ENCODE data around the gene BAIAP2L2. TPM values are rescaled to one million over a fixed set of nuclear protein-coding genes. Genes with fewer than 3 reads are reported as not detected.

Gene BAIAP2L2
- total RNA-seq, 1 donor from 2014 or later: 0.86 TPM

DNA sequence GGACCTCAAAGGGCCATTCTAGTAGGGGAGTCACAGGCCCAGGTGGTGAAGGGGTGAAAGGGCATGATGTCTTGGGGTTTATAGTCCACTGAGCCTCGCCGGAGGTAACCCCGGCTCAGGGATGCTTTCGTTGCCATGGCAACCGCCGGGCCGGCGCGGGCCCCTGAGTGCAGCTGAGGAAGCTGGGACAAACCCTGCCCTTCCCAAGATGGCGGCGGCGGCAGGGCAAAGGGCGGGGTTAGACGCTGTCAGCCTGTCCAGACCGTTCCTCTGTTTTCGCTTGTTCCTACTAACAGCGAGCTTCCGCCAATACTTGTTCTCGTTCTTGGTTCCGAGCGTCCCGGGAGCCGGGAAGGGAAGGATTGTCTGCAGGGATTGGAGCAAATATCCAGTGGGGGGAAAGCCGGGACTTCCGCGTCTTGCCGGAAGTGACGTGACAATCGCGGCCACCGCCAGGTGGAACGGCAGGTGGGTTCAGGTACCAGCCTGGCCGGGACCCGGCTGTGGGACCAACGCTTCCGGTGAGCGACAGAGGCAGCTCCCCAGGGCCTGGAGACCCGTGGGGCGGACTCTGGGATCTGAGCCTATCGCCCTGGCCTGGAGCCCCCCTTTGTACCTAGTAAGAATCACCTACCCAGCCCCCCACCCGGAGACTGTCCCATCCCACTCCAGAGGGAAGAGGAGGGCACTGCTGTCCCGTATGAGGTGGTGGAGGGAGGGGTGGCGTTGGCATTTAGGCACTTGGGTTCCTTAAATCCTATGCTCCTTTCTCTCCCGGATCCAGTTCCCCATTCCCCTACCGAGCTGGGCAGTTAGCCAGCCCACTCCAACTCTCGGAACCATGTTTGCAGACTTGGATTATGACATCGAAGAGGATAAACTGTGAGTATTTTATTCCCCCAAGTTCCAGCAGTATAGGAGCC is 53.3 kb downstream of the BAIAP2L2 start, which contains the start of gene PICK1:
TSS of gene PICK1 (plus strand) at position 436 of the 923 bp plus-strand sequence. CDS start at position 842, 406 bp downstream.
- Mint-ChIP-seq H3K9me3 (no peaks in the 10 kb centered on the region), H3K27ac (peak within 1 kb of the TSS; percentile 96), H3K4me1 (peaks cover 22% of the 10 kb centered on the region), H3K27me3 (ENCODE audit: insufficient read depth, low read depth) (peaks cover 6% of the 10 kb centered on the region), H3K4me3 (peak within 1 kb of the TSS; percentile 94), H3K36me3 (peaks cover 13% of the 10 kb centered on the region)
- H3K4me3 ChIP-seq: peak within 1 kb of the TSS; percentile 69
- no peak for TF ChIP-seq EZH2phosphoT487 (IDR thresholded peaks at IDR 0.05)
- no peak for TF ChIP-seq EZH2 (IDR thresholded peaks at IDR 0.05)
- TF ChIP-seq CTCF (IDR thresholded peaks at IDR 0.05): no peak
- H3K9me3 ChIP-seq (ENCODE audit: low read depth): no peaks in the 10 kb centered on the region
- peak within 1 kb of the TSS; percentile 46 for H3K9ac ChIP-seq
- peaks cover 5% of the 10 kb centered on the region for H3K27me3 ChIP-seq
- H3K36me3 ChIP-seq: no peaks in the 10 kb centered on the region
- peaks cover 5% of the 10 kb centered on the region for H3K4me1 ChIP-seq
- peak within 1 kb of the TSS; percentile 99 for H2AFZ ChIP-seq (replicated peaks)
- peaks cover 9% of the 10 kb centered on the region for H3K79me2 ChIP-seq (ENCODE audit: low read depth)
- peak within 1 kb of the TSS; percentile 63 for H3K27ac ChIP-seq
- H3K4me2 ChIP-seq: peak within 1 kb of the TSS; percentile 82
- no peaks in the 10 kb centered on the region for H4K20me1 ChIP-seq (ENCODE audit: low read depth)
- peaks cover 7% of the 10 kb centered on the region for H3F3A ChIP-seq (ENCODE audit: low read depth)
- DNase-seq (ENCODE audit: low spot score): peak; percentile 95

- DNase-seq (ENCODE audit: low spot score): peak; percentile 93
- Histone ChIP-seq H3K27ac (no peak overlapping the region), H3K4me2 (no peak overlapping the region), H3K27me3 (peaks cover 13% of the 10 kb centered on the region), H3K9me3 (ENCODE audit: low read depth) (no peaks in the 10 kb centered on the region), H3K79me2 (ENCODE audit: low read depth) (no peaks in the 10 kb centered on the region), H3K36me3 (no peaks in the 10 kb centered on the region), H3K4me3 (no peak overlapping the region), H3K9ac (no peak overlapping the region), H4K20me1 (ENCODE audit: low read depth) (no peaks in the 10 kb centered on the region), H2AFZ (replicated peaks) (peak overlapping the region; percentile 35), H3F3A (ENCODE audit: low read depth) (peaks cover 7% of the 10 kb centered on the region), H3K4me1 (no peaks in the 10 kb centered on the region)
- Mint-ChIP-seq H3K36me3 (no peaks in the 10 kb centered on the region), H3K9me3 (no peaks in the 10 kb centered on the region), H3K4me1 (peaks cover 23% of the 10 kb centered on the region), H3K27ac (peak overlapping the region; percentile 37), H3K27me3 (ENCODE audit: insufficient read depth, low read depth) (peaks cover 14% of the 10 kb centered on the region), H3K4me3 (no peak overlapping the region)
- TF ChIP-seq CTCF (IDR thresholded peaks at IDR 0.05) (peak; percentile 89), EZH2phosphoT487 (IDR thresholded peaks at IDR 0.05) (no peak), EZH2 (IDR thresholded peaks at IDR 0.05) (no peak)
These were observed 58.3 kb downstream of the BAIAP2L2 start for GRCh38 chr22:38051900-38052862.

DNA sequence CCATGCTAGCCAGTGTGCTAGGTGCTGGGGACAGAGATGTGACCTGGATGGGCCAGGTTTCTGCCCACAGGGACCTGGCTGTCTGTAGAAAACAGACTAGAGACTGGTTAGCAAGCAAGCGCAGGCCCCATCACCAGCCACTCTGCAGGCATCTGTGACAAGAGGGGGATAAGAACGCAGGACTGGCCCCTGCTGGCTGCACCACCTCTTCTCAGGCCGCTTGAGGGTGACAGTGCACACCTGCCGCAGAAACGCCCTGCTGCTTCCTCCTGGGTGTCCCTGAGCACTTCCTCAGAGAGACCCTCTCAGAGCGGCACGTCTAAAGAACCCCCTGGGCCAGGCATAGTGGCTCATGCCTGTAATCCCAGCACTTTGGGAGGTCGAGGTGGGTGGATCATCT is 59.2 kb downstream of the BAIAP2L2 start:
- Histone ChIP-seq H3K4me3 (no peak overlapping the region), H2AFZ (replicated peaks) (no peak overlapping the region), H3F3A (ENCODE audit: low read depth) (peaks cover 9% of the 10 kb centered on the region), H3K9ac (no peak overlapping the region), H3K4me1 (peaks cover 7% of the 10 kb centered on the region), H3K4me2 (no peak overlapping the region), H3K9me3 (ENCODE audit: low read depth) (no peaks in the 10 kb centered on the region), H3K79me2 (ENCODE audit: low read depth) (no peaks in the 10 kb centered on the region), H3K36me3 (no peaks in the 10 kb centered on the region), H3K27me3 (peaks cover 13% of the 10 kb centered on the region), H4K20me1 (ENCODE audit: low read depth) (no peaks in the 10 kb centered on the region), H3K27ac (no peak overlapping the region)
- no peaks in the 10 kb centered on the region for H3K36me3 Mint-ChIP-seq
- peaks cover 21% of the 10 kb centered on the region for H3K4me1 Mint-ChIP-seq
- DNase-seq (ENCODE audit: low spot score): no peak
- H3K27me3 Mint-ChIP-seq (ENCODE audit: insufficient read depth, low read depth): peaks cover 14% of the 10 kb centered on the region
- no peak overlapping the region for H3K27ac Mint-ChIP-seq
- no peaks in the 10 kb centered on the region for H3K9me3 Mint-ChIP-seq
- no peak overlapping the region for H3K4me3 Mint-ChIP-seq
- TF ChIP-seq EZH2phosphoT487 (IDR thresholded peaks at IDR 0.05): no peak
- no peak for TF ChIP-seq EZH2 (IDR thresholded peaks at IDR 0.05)
- no peak for TF ChIP-seq CTCF (IDR thresholded peaks at IDR 0.05)

Data from neural progenitor cell (in vitro differentiated cells).